Midbrain (tissue), 1 donor: ENCODE measurements around the gene KCNQ4.

Experiments
- DNase-seq: peaks from one replicate; lab custom pipeline; 2025; lab: John Stamatoyannopoulos, UW

Gene KCNQ4

DNA sequence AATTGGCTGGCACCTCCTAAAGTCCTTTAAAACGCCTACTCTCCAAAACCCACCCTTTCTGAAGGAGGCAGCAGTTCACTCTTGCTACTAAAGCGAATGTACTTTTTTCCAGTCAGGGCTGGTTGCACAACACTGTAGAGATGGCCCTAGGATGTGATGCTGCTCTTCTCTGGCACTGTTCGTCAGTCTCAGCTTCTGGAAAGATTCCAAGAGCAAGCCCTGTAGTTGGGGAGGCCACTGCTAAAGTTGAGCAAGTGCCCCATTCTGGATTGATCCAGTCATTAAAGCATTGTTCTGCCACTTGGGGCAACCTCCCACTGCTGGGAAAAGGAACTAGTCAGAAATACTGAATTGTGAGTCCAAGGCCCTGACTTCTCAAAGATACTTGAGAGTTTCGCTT is 28.5 kb upstream of the KCNQ4 start:
- peak; percentile 28 for DNase-seq

DNA sequence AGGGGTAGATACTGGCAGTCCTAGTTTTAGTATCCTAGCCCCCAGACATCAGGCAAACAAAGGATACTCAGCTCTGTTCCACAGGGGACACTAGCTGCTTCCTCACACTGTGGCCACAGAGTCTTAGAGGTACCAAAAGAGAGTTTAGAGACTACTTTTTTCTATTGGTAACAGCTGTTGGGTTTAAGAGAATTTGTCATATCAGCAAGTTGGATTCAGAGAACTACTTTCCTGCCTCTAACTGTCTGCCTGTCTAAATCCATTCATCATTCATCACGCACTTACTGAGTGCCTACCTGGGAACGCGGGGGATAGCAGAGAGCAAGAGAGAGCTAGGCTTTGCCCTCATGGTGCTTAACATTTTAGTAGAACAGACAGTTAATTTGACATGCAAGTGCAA is 27.1 kb upstream of the KCNQ4 start:
- DNase-seq: no peak

DNA sequence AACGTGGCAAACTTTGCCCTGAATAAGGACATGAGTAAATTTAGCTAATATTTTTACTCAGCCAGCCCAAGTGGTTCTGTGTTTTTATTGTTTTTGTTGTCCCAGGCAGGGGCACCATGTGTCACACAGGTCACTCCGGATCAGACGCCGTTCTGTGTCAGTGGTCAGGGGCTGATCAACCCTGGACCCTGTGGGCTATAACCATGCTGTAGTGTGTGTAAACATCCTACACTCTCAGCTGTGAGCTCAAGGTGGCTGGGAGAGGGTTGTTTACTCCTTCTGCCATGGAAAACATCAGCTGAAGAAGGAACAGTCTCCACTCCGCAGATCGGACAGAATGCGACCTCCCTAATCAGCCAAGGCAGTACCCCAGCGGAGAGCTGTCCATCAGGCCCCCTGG is 26.5 kb upstream of the KCNQ4 start:
- no peak for DNase-seq

DNA sequence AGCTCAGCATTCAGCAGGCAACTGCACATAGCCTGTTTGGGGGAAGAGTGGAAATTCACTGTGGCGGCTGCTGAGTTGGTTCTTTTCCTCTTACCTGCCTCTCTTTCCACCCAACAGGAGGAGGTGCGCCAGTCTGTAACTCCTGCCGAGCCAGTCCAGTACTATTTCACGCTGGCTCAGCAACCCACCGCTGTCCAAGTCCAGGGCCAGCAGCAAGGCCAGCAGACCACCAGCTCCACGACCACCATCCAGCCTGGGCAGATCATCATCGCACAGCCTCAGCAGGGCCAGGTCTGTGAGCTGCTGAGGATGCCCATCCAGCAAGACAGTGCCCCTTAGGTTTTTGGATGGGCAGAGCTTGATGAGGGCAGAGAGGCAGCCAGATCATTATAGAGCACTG is 25.6 kb upstream of the KCNQ4 start:
- DNase-seq: no peak

DNA sequence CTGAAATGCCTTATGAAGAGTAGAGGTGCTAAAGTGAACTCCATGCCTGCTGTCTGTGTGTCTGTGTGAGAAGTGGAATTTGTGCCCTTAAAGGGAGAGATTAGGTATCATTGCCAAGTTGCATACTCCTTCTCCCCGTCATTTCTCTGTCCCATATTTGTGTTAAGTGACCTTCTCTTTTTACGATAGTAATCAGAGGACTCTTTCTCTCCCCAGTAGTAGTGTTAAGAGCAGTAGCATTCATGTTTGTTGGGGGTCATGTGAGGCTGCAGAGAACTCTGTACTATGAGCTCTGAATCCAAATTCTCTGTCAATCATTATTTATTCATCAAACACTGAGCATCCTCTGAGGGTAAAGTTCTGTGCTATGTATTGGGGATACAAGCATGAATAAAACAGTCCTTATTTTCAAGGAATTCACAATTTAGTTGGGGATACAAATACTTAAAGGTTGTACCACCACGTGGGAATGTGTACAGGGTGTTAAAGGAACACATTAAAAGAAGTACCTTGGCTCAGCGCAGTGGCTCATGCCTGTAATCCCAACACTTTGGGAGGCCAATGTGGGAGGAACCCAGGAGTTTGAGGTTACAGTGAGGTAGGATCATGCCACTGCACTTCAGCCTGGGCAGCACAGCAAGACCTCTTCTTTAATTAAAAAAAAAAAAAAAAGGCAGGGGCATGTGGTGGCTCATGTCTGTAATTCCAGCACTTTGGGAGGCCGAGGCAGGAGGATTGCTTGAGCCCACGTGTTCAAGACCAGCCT is 24.8 kb upstream of the KCNQ4 start:
- DNase-seq: no peak

DNA sequence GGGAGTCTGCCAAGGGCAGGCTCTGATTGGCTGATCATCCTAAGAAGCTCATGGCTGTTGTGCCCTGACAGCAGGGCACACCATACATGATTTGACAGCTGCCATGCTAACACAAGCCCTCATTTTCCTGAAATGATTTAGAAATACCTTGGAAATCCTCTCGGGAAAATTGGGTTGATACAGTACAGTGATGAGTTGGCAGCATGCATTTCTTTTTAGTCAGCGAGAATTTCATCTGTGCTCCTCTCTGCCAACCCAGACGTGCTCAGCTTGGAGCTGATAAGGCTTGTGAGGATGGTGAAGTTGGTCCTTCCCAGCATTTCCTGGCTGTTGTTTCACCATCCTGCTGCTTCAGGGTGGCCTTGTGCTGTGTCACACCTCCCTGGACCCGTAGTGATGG is 22.6 kb upstream of the KCNQ4 start:
- DNase-seq: no peak

DNA sequence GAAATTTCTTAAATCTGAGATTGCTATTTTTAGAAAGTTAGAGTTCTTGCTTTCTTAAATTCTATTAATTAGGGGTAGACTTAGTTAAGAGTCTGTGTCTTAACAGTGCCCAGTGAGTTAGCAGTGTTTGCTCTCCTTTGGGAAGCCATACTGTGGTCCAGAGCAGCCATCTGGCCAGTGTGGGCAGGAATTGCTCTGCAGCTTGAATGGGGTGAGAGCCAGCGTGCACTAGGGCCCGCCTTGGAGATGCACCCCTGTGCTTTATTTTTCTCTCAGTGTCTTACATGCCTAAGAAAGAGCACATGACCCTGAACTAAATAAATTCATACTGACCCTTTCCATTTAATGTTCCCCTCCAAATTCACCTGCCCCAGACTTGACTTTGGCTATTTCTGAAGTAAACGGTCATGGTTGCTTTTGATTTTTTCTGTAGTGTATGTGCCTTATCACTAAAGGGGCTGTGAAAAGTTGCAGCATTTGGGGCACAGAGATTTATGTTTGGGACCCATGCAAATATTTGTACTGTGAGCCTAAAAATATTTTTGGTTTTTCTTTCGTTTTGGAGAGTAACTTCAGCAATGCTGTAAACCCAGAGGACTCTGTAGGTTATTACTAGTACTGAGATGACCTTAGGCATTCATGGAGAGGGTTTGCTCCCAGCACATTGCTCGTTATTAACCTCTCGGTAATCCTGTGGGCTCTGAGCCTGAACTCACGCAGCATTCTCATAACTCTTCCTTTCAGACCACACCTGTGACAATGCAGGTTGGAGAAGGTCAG is 21.3 kb upstream of the KCNQ4 start:
- no peak for DNase-seq

DNA sequence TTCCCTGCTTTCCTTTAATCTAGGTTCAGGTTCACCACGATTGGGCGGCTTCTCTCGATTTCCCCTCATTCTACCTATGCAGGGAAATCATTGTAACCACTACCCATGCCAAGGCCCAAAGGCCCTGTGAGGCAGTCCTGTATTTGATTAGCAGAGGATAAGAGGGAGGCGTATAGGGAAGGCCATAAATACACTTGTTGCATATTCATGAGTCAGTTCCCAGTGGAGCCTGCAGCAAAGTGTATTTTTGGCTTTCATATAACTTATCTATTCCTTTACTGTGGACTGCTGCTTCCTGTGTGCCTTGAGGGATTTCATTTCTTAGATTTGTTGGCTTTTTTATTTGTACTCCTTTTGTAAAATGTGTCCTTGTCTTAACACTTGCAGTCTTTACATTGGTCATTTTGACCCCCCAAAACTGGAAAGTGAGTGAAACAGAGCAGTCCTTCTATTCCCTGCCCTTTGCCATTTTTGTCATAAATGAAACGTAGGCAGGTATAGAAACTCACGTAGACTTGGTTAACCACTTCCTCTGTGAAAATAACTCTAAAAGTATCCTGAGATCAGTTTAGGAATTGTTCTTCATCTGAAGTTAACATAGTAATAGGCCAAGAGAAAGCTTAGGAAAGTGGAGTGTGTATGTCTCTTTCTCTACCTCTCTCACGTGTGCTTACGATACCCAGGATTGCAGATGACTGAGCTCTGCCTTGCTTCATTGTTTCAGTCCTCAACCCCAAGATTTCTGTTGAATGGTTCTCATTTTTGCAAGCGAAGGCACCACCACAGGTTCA is 19.6 kb upstream of the KCNQ4 start:
- no peak for DNase-seq

DNA sequence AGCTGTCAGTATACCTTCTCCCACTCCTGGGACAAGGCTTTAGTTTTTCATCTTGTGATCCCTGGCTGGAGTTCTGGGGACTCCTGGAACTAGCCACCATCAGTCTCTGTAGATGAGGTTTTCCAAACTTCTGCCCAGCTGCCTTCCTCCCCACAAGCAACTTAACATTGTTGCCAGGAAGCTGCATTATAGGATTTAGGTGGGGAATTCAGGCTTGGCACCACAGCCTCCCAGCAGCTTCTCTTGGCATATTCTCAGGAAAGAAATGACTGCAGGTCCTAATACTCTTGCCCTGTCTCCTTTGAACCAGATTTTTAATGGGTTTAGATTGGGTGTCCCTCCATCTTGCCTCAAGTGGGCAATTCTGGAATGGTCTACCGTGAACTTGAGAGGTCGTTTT is 18.6 kb upstream of the KCNQ4 start:
- DNase-seq: no peak

DNA sequence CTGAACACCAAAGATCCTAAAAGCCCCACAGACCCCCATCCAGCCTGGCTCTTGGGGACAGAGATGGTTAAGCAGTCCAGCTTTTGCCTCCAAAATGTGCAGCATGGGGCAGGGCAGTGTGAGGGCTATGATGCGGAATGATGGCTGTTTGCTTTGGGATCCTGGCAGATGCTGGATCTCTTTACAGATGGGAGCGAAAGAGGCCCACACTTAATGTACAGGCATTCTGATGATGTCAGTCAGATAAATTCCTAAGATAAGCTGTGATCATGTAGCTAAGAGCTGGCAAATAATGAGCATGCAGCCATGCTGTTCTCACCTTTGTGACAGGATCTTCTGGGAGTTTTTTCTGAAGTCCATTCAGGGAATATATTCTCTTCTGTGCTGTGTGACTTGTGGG is 17.6 kb upstream of the KCNQ4 start:
- DNase-seq: no peak

DNA sequence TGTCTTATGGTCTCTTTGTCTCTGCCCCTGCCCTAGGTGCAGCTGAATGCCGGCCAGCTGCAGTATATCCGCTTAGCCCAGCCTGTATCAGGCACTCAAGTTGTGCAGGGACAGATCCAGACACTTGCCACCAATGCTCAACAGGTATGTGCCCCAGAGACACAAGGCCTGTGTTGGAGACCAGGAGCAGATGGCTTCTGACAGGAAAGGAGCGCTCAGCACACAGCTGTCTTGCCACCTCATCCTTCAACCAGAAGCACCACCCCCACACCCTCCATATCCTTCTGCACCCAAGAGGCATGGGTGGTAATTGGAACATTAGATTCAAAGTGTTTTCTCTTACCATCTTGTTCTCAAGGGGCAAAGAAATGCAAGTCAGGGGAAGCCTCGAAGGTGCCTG is 17.0 kb upstream of the KCNQ4 start:
- no peak for DNase-seq

DNA sequence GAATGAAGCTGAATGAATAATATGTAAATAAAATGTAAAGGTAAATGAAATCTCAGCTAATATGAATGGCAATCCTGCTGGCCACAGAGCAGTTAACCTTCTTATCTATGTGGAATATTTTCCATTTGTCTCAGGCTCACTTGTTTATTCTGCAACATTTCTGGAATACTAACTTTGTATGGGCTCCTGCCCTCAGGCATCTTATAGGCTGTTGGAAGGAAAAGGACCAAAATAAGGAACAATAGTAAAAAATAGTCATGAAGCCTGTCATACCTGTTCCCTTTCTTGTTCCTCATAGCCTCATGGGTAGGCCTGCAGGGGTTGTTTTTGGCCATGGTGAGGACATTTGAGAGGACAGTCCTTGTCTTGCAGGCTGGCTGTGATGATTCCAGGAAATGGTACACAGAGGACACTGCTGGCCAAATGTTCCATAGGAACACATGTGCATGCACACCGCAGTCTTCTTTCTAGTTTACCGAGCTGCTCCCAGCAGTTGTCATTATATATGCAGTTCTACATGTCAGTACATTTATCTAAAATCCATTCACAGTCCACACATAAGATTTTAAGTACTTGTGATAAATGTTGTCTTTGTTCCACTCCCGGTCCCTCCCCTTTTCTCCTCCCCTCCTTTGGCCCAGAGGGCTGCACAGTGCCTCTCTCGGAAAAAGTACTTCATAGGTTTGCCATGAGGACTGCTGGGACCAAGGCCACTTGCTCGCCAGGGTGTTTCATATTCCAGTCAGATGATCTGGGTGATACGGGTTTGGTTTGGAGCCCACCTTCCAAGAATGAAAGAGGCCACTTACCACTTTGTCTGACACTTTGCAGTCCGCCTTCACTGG is 15.2 kb upstream of the KCNQ4 start:
- DNase-seq: no peak

DNA sequence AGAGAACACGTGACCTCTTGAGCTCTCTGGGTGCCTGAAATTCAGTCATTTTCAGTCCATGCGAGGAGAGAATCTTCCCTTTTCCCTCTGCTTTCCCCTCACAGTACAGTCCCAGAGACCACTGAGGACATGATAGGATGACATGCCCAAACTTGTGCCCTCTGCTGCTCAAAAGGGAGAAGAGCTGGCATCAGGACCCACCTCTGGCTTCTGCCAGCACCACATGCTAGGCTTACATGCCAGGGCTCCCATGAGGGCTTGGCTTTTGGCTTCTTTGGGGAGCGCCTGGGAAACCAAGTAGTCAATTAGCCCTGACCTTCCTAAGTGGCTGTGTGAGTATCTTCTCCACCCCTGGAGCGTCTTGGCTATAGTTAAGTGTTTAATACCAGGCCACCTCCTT is 13.8 kb upstream of the KCNQ4 start:
- no peak for DNase-seq

DNA sequence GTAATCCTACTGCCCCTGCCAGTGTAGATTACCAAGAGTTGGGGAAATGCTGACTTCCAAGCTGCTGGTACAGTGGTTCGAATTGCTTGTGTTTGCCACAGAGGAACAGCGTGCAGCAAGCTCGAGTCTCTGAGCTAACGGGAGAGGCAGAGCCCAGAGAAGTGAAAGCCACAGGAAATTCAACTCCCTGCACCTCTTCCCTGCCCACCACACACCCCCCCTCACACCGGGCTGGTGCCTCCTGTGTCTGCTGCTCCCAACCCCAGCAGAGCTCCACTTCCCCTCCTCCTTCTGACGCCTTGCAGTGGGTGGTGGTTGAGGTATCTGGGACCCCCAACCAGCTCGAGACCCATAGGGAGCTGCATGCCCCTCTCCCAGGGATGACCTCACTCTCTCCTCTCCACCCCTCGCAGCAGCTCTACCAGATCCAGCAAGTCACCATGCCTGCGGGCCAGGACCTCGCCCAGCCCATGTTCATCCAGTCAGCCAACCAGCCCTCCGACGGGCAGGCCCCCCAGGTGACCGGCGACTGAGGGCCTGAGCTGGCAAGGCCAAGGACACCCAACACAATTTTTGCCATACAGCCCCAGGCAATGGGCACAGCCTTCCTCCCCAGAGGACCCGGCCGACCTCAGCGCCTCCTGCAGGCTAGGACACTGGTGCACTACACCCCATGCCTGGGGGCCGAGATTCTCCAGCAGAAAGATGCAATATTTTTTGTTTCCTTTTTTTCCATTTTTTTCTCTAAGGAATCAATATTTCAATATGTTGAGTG is 13.1 kb upstream of the KCNQ4 start:
- no peak for DNase-seq

DNA sequence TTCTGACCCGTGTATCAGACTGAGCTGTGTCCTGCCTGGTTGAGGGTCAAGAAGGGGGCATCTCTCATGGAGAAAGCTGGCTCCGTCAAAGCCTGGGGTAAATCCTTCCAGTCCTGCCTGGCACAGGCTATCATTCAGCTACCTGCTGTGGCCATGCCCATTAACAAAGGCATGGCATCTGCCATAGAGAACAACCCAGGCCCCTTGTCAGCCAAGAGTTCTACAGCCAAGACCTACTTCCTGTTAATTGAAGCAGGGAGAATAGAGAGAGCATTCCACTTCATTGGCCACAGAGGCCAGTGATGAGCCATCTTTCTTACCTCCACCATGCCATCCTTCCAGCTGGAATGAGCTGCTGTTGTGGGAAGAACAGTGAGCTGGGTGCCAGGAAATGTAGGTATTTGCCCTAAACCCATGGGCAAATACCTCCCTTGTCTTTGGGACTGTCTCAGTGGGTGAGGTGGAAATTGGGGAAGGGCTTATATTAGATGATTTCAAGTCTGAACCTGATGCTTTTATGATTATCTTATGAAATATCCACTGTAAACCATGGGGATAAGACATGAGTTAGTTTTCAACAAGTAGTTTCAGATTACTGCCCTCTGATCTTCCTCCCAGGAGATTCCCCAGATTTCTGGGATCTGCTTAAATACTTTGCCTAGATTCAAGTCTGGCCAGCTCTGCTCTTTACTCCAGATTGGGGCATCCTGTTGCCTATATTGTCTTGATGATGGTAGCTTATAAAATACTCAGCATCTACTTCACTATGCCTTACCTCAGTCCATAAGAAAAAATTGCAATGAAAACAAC is 11.2 kb upstream of the KCNQ4 start:
- no peak for DNase-seq

DNA sequence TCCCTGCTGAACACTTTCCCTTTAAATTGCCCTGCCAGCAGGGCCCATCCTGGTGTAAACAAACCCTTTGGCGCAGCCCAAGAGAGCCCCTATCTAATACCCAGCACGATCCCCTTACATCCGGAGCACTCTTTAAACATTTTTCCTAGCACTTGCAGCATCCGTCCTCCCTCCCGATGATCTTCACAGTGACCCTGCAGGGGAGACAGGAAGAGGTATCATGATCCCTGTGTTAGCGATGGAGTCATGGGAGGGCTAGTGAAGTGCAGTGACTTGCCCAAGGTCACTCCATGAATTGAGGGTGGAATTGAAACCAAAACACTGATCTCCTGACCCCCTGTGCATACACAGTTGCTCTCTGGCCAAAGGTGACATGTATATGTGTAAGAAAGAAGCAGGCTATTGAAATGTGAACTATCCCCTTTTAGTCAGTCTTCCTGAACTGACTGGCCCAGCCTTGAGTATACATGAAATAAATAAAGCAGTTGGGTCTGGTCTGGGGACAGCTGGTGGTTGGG is 9.8 kb upstream of the KCNQ4 start:
- DNase-seq: no peak

DNA sequence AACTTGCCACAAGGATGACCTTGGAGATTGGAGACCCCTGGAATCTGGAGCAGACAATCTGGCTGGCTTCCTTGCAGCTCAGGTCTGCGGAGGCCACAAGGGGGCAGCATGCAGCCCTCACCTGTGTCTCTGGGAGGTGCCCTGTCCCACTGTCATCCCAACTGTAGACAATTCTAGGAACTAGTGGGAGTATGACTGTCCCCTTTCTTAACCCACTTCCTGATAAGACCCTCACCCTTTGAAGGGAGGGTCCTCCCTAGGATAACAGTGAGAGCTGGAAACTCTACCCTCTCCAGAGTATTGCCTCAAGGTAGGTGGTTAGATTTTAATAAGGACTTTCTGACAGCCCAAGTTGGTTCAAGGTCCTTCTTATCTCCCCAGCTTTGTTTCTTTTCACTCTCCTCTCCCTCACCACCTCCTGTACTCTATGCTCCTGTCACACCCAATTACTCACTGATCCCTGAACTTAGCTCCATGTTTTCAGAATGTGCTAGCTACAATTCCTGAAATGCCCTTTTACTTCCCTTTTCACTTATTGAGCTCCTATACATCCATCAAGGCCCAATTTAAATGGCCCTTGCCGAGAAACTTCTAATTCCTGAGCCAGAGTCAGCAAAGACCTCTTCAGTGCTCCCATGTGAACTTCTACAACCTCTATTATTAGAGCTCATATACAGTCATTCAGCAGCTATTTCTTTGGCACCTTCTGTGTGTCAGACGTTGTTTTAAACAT is 9.2 kb upstream of the KCNQ4 start:
- DNase-seq: peak; percentile 32

DNA sequence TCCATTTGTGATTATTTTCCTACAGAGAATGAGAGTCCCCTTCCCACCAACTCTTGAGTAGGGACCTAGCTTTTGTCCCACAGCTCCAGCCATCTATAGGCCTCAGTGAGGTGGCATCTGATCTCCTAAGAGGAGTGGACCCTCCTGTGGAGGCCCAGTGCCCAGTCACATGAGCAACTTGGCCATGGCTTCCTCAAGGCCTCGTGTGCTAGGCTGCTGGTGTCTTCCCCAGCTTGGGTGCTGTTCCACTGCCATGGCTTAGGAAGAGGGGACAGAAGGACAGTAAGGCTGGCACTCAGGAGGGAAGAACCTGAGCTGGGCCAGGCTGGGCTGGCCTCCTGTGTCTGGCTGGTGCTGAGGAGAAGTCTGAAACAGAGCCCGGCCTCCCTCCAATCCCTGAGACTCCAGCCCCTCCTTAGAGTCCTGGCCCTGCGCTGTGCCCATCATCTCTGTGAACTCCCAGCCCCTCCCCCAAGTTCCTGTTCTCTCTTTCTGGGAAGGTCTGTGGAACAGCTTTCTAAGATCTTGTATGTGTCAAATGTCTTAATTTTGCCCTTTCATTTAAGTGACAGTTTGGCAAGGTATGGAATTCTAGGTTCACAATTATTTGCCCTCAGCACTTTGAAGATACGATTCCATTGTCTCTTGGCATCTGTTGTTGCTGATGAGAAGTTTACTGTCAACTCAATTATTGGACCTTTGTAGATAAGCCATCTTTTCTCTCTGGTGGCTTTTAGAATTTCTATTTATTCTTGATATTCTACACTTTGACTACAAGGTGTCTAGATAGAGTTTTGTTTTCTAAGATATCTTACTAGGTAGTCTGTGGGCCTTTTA is 7.1 kb upstream of the KCNQ4 start:
- DNase-seq: no peak
